Ovary (tissue), 9 donors: ENCODE measurements around the gene LPAR1. TPM values are rescaled to one million over a fixed set of nuclear protein-coding genes. Genes with fewer than 3 reads are reported as not detected.

Experiments
- DNase-seq, 5 donors: peaks; one replicate each; pipeline ENCODE4 v3.0.0-alpha.2; 2019 to 2020
- H3K27ac ChIP-seq, 2 donors: fragments of 200-600 bp; one replicate each; pipeline versions ENCODE4 v1.5.1 to v1.8.0; 2019 to 2022
- H3K27me3 ChIP-seq: fragments of 200-600 bp; one replicate; pipeline ENCODE4 v1.8.0; 2022
- H3K36me3 ChIP-seq: fragments of 200-600 bp; sonication (generic); one replicate; pipeline ENCODE4 v1.5.1; 2019
- H3K4me1 ChIP-seq: one replicate; pipeline ENCODE4 v1.8.1; 2013; ENCODE audit warnings: mild to moderate bottlenecking, moderate library complexity; ENCODE audit not compliant: insufficient read depth
- H3K4me3 ChIP-seq: fragments of 200-600 bp; sonication (generic); one replicate; pipeline ENCODE4 v1.5.1; 2017
- H3K9me3 ChIP-seq, 2 donors: fragments of 200-600 bp in 1 of 2; sonication (generic) in 1 of 2; one replicate each; pipeline versions ENCODE4 v1.5.1 to v1.8.1; 2013 to 2019; ENCODE audit warnings: mild to moderate bottlenecking in 1 of 2, moderate library complexity in 1 of 2
- CTCF ChIP-seq, 3 donors: fragments of 450-650 bp in 2 of 3; fragments of 200-600 bp in 1 of 3; IDR thresholded peaks; one replicate each; pipeline versions ENCODE4 v1.5.1 to v1.8.0; 2016 to 2022; ENCODE audit warnings: antibody characterized with exemption in 3 of 3, mild to moderate bottlenecking in 1 of 3
- EP300 ChIP-seq: sonication (generic); formaldehyde crosslinking; IDR thresholded peaks from one replicate; pipeline ENCODE4 v1.6.1; 2017; ENCODE audit warnings: antibody characterized with exemption
- POLR2A ChIP-seq: fragments of 450-650 bp; IDR thresholded peaks from one replicate; pipeline ENCODE4 v1.6.1; 2017; ENCODE audit warnings: antibody characterized with exemption, mild to moderate bottlenecking, moderate library complexity
- WGBS, 3 donors: extraction: QIAGEN DNeasy Blood & Tissue Kit in 1 of 3; methylation state at CpG; one replicate each; pipeline versions ENCODE4 v1.1.5 to v1.1.7; 2013 to 2017; 5-methylcytosine and 5-hydroxymethylcytosine counted together
- intact Hi-C, 4 donors: fragments of 100-400 bp; cut with DNase I; formaldehyde crosslinking; loops; one replicate each; pipeline versions ENCODE4 v1.11.0 to v1.15.1; 2022 to 2023
- polyA plus RNA-seq, 2 donors: library from polyadenylated mRNA; stranded (reverse); fragments of 200-250 nt in 1 of 2; fragments of 350-450 nt in 1 of 2; fragmentation: Illumina TruSeq in 1 of 2; extraction: RNeasy Lipid Tissue Mini Kit (QIAGEN cat#74804) in 1 of 2; gene quantifications; one replicate each; pipeline ENCODE4 v1.2.3, GENCODE V29; 2013 to 2014
- total RNA-seq, 7 donors: library from RNA; depleted of rRNA in 2 of 7; stranded (reverse); fragments of >200 nt in 2 of 7; fragmentation: NEBNext Ultra II Directional in 3 of 7; extraction: Animal tissue kit (Norgen Biotek cat#: 25700) in 3 of 7; gene quantifications; one replicate each; pipeline versions ENCODE4 v1.1.0 to v1.2.4, GENCODE V29; 2016 to 2023
- donor health status: DM: no; HTN: no; CAD: no; lungs with moderate emphysema.
- donor health status: DM: no; HTN: no; CAD: no.
- donor health status: Bipolar disorder and iron deficiency.
- donor health status: DM: yes; HTN: yes; CAD: no.
- donor health status: DM: no; HTN: no; CAD: no.
- donor health status: DM: yes; HTN: yes; CAD: no.

Gene LPAR1
- total and polyA plus RNA-seq, 9 donors = 11.1 to 29.2 (median 18.4) TPM

GRCh38 chr9:111037356-111037707 lies 938 bp downstream of the LPAR1 start:
- H3K36me3 ChIP-seq = no peaks in the 10 kb centered on the region
- H3K27me3 ChIP-seq = no peaks in the 10 kb centered on the region
- peak in 1 of 5 donors; percentile 37 for DNase-seq
- peak overlapping the region; percentile 74 to 89 for H3K27ac ChIP-seq
- 1 to 3% (median 2%) methylated on average over 13 of the region's 13 CpGs for WGBS, 3 donors
- H3K4me1 ChIP-seq = peaks cover 8% of the 10 kb centered on the region
- intact Hi-C loops = loop anchor here in 2 of 4 donors (5.0 to 10.0 kb wide), 3 partner anchors 60 to 393 kb away; no protein-coding TSS in a partner anchor
- H3K4me3 ChIP-seq = peak overlapping the region; percentile 57
- TF ChIP-seq POLR2A = no peak
- TF ChIP-seq EP300 = no peak
- TF ChIP-seq CTCF (IDR thresholded peaks at IDR 0.05) = no peak
- H3K9me3 ChIP-seq = no peaks in the 10 kb centered on the region

GRCh38 chr9:111036946-111037345 lies 1.3 kb downstream of the LPAR1 start:
- H3K4me3 ChIP-seq = peak overlapping the region; percentile 57
- intact Hi-C loops = loop anchor here in 2 of 4 donors (5.0 to 10.0 kb wide), 3 partner anchors 60 to 392 kb away; no protein-coding TSS in a partner anchor
- TF ChIP-seq CTCF (IDR thresholded peaks at IDR 0.05) = no peak
- no peak for TF ChIP-seq POLR2A
- no peak for TF ChIP-seq EP300
- DNase-seq = no peak
- peak overlapping the region; percentile 74 to 89 for H3K27ac ChIP-seq
- WGBS, 3 donors = 5 to 11% (median 7%) methylated on average over 8 of the region's 8 CpGs
- no peaks in the 10 kb centered on the region for H3K36me3 ChIP-seq
- no peaks in the 10 kb centered on the region for H3K9me3 ChIP-seq
- no peaks in the 10 kb centered on the region for H3K27me3 ChIP-seq
- peaks cover 8% of the 10 kb centered on the region for H3K4me1 ChIP-seq

- DNase-seq = peak; percentile 21 to 55 (median 33)
- H3K27ac ChIP-seq = no peak overlapping the region
- no peaks in the 10 kb centered on the region for H3K36me3 ChIP-seq
- intact Hi-C loops = loop anchor here in 2 of 4 donors (5.0 to 10.0 kb wide), 3 partner anchors 59 to 392 kb away; no protein-coding TSS in a partner anchor
- no peaks in the 10 kb centered on the region for H3K9me3 ChIP-seq
- TF ChIP-seq CTCF (IDR thresholded peaks at IDR 0.05) (peak in 1 of 3 donors; percentile 24), POLR2A (no peak), EP300 (no peak)
- H3K4me1 ChIP-seq = peaks cover 8% of the 10 kb centered on the region
- 12 to 18% (median 15%) methylated on average over 15 of the region's 15 CpGs for WGBS, 3 donors
- peak overlapping the region; percentile 57 for H3K4me3 ChIP-seq
- H3K27me3 ChIP-seq = no peaks in the 10 kb centered on the region
Measured at GRCh38 chr9:111036429-111036789, 1.9 kb downstream of the LPAR1 start.

GRCh38 chr9:111035543-111036428 lies 2.5 kb downstream of the LPAR1 start:
- Histone ChIP-seq H3K4me1 (peaks cover 8% of the 10 kb centered on the region), H3K4me3 (peak overlapping the region; percentile 57), H3K27ac (no peak overlapping the region), H3K27me3 (no peaks in the 10 kb centered on the region), H3K36me3 (no peaks in the 10 kb centered on the region), H3K9me3 (no peaks in the 10 kb centered on the region)
- WGBS, 3 donors = 67 to 77% (median 71%) methylated on average over 3 of the region's 3 CpGs
- intact Hi-C loops = loop anchor here in 2 of 4 donors (5.0 to 10.0 kb wide), 3 partner anchors 58 to 391 kb away; no protein-coding TSS in a partner anchor
- no peak for TF ChIP-seq EP300
- TF ChIP-seq CTCF (IDR thresholded peaks at IDR 0.05) = no peak
- TF ChIP-seq POLR2A = no peak
- no peak for DNase-seq
